ENCODE measurements around the gene METTL26. TPM values are rescaled to one million over a fixed set of nuclear protein-coding genes. Genes with fewer than 3 reads are reported as not detected.

METTL26 gene
- total RNA-seq, 1 donor from 2014 or later = 73.2 TPM

GRCh38 chr16:619476-620100 is 16.5 kb downstream of the METTL26 start:
- Mint-ChIP-seq H3K4me3 (no peak overlapping the region), H3K27ac (no peak overlapping the region), H3K27me3 (ENCODE audit: low read depth) (no peaks in the 10 kb centered on the region), H3K4me1 (peaks cover 10% of the 10 kb centered on the region), H3K36me3 (peaks cover 5% of the 10 kb centered on the region), H3K9me3 (no peaks in the 10 kb centered on the region)
- DNase-seq (ENCODE audit: low spot score in 2 of 2, unreplicated experiment in 2 of 2) = no peak
- no peak for TF ChIP-seq CTCF (IDR thresholded peaks at IDR 0.05; ENCODE audit: unreplicated experiment)

- Mint-ChIP-seq H3K27me3 (ENCODE audit: low read depth) (no peaks in the 10 kb centered on the region), H3K9me3 (no peaks in the 10 kb centered on the region), H3K4me3 (no peak overlapping the region), H3K36me3 (peaks cover 14% of the 10 kb centered on the region), H3K27ac (no peak overlapping the region), H3K4me1 (peaks cover 8% of the 10 kb centered on the region)
- TF ChIP-seq CTCF (IDR thresholded peaks at IDR 0.05; ENCODE audit: unreplicated experiment) = no peak
- DNase-seq (ENCODE audit: low spot score in 2 of 2, unreplicated experiment in 2 of 2) = no peak
Measured at GRCh38 chr16:617855-618254, 18.2 kb downstream of the METTL26 start.

- DNase-seq (ENCODE audit: low spot score in 2 of 2, unreplicated experiment in 2 of 2) = no peak
- Mint-ChIP-seq H3K9me3 (no peaks in the 10 kb centered on the region), H3K4me3 (no peak overlapping the region), H3K4me1 (peaks cover 6% of the 10 kb centered on the region), H3K36me3 (peaks cover 14% of the 10 kb centered on the region), H3K27ac (no peak overlapping the region), H3K27me3 (ENCODE audit: low read depth) (no peaks in the 10 kb centered on the region)
- TF ChIP-seq CTCF (IDR thresholded peaks at IDR 0.05; ENCODE audit: unreplicated experiment) = no peak
Measured at GRCh38 chr16:616733-617586, 19.1 kb downstream of the METTL26 start.

GRCh38 chr16:615122-615521 is 21.0 kb downstream of the METTL26 start:
- H3K36me3 Mint-ChIP-seq = peaks cover 14% of the 10 kb centered on the region

More at GRCh38 chr16:615122-615521, 21.0 kb downstream of the METTL26 start:
- peaks cover 2% of the 10 kb centered on the region for H3K4me1 Mint-ChIP-seq
- no peaks in the 10 kb centered on the region for H3K9me3 Mint-ChIP-seq
- no peak overlapping the region for H3K4me3 Mint-ChIP-seq
- no peak overlapping the region for H3K27ac Mint-ChIP-seq
- DNase-seq (ENCODE audit: low spot score in 2 of 2, unreplicated experiment in 2 of 2) = no peak
- H3K27me3 Mint-ChIP-seq (ENCODE audit: low read depth) = no peaks in the 10 kb centered on the region
- no peak for TF ChIP-seq CTCF (IDR thresholded peaks at IDR 0.05; ENCODE audit: unreplicated experiment)

Measured in mesothelial cell of epicardium (in vitro differentiated cells).